Measurements from ENCODE around the gene ZBTB7C.

ZBTB7C gene

GRCh38 chr18:48036226-48036625 is 373.0 kb downstream of the ZBTB7C start:
- Histone ChIP-seq H3K9me2 (replicated peaks; ENCODE audit: low read depth, low read length) (no peaks in the 10 kb centered on the region), H3K4me2 (ENCODE audit: low read depth, low read length, poor library complexity, severe bottlenecking) (no peak overlapping the region), H4K20me1 (ENCODE audit: insufficient read depth, low read length, poor library complexity, severe bottlenecking) (no peaks in the 10 kb centered on the region), H3K4me3 (ENCODE audit: low read length, poor library complexity, severe bottlenecking) (no peak overlapping the region), H3K4me1 (ENCODE audit: insufficient read depth, low read length, poor library complexity, severe bottlenecking) (no peaks in the 10 kb centered on the region), H3K36me3 (ENCODE audit: insufficient read depth, low read length) (no peaks in the 10 kb centered on the region), H3K9ac (ENCODE audit: low read depth, low read length, poor library complexity, severe bottlenecking) (no peak overlapping the region), H3K27me3 (ENCODE audit: insufficient read depth, low read length, poor library complexity, severe bottlenecking) (no peaks in the 10 kb centered on the region), H3K9me3 (ENCODE audit: insufficient read depth, low read depth, low read length) (no peaks in the 10 kb centered on the region), H3F3A (ENCODE audit: low read depth) (no peaks in the 10 kb centered on the region), H3K79me2 (ENCODE audit: insufficient read depth, low read length) (no peaks in the 10 kb centered on the region), H2AFZ (ENCODE audit: low read length) (no peak overlapping the region)
- no peak for TF ChIP-seq EZH2phosphoT487 (IDR thresholded peaks at IDR 0.05; ENCODE audit: borderline replicate concordance)
- TF ChIP-seq, protein P1, sequence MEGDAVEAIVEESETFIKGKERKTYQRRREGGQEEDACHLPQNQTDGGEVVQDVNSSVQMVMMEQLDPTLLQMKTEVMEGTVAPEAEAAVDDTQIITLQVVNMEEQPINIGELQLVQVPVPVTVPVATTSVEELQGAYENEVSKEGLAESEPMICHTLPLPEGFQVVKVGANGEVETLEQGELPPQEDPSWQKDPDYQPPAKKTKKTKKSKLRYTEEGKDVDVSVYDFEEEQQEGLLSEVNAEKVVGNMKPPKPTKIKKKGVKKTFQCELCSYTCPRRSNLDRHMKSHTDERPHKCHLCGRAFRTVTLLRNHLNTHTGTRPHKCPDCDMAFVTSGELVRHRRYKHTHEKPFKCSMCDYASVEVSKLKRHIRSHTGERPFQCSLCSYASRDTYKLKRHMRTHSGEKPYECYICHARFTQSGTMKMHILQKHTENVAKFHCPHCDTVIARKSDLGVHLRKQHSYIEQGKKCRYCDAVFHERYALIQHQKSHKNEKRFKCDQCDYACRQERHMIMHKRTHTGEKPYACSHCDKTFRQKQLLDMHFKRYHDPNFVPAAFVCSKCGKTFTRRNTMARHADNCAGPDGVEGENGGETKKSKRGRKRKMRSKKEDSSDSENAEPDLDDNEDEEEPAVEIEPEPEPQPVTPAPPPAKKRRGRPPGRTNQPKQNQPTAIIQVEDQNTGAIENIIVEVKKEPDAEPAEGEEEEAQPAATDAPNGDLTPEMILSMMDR (conservative IDR thresholded peaks at IDR 0.05; ENCODE audit: low read length) = no peak

GRCh38 chr18:48035556-48035860 is 373.7 kb downstream of the ZBTB7C start:
- Histone ChIP-seq H3K9ac (ENCODE audit: low read depth, low read length, poor library complexity, severe bottlenecking) (no peak overlapping the region), H3K4me2 (ENCODE audit: low read depth, low read length, poor library complexity, severe bottlenecking) (no peak overlapping the region), H3K36me3 (ENCODE audit: insufficient read depth, low read length) (no peaks in the 10 kb centered on the region), H3K9me2 (replicated peaks; ENCODE audit: low read depth, low read length) (no peaks in the 10 kb centered on the region), H2AFZ (ENCODE audit: low read length) (no peak overlapping the region), H3F3A (ENCODE audit: low read depth) (no peaks in the 10 kb centered on the region), H3K4me1 (ENCODE audit: insufficient read depth, low read length, poor library complexity, severe bottlenecking) (no peaks in the 10 kb centered on the region), H3K79me2 (ENCODE audit: insufficient read depth, low read length) (no peaks in the 10 kb centered on the region), H3K27me3 (ENCODE audit: insufficient read depth, low read length, poor library complexity, severe bottlenecking) (no peaks in the 10 kb centered on the region), H4K20me1 (ENCODE audit: insufficient read depth, low read length, poor library complexity, severe bottlenecking) (no peaks in the 10 kb centered on the region), H3K9me3 (ENCODE audit: insufficient read depth, low read depth, low read length) (no peaks in the 10 kb centered on the region), H3K4me3 (ENCODE audit: low read length, poor library complexity, severe bottlenecking) (no peak overlapping the region)
- TF ChIP-seq, protein P1 (conservative IDR thresholded peaks at IDR 0.05; ENCODE audit: low read length) = no peak
- no peak for TF ChIP-seq EZH2phosphoT487 (IDR thresholded peaks at IDR 0.05; ENCODE audit: borderline replicate concordance)

DNA sequence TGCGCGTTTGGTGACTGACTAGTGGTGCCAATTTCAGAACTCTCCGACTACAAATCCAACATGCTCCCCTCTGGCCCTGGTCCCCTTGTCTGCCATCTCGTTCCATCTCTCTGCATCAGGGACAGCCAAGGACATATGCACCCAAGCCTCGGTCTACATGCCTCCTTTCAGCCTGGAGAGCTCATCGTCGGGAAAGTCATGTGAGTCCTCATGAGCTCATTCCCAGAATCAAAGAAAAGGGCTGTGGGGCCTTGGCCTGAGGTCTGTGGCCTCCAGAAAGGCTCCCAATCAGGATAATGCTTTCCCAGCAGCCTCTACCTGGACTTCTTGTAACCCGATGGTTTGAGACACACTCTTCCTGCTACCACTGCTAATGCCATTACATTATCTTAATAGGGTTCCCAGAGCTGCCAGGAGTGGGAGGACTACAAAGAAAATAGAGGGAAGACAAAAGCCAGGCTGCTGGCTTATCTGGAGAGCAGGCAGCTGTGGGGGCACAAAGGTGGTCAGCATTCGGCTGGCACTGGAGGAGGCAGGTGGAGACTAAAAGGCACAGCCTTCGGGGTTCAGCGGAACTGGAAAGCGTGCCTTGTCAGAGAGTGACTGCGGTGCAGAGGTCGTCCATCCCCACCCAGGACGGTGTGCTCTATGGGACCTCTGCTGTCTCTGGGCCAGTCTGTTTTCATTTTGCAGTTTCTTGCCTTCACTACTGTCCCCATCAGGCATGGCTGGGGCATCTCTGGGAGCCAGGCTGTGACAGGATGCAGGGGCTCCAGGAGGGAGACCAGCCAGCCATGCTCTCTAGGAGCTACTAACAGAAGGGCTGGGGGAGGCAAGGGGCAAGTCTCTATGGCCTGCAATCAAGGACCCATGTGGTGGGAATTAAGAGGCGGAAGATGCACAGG is 374.3 kb downstream of the ZBTB7C start:
- no peaks in the 10 kb centered on the region for H3K4me1 ChIP-seq (ENCODE audit: insufficient read depth, low read length, poor library complexity, severe bottlenecking)
- H3K9me3 ChIP-seq (ENCODE audit: insufficient read depth, low read depth, low read length) = no peaks in the 10 kb centered on the region
- no peak overlapping the region for H3K4me2 ChIP-seq (ENCODE audit: low read depth, low read length, poor library complexity, severe bottlenecking)
- no peak overlapping the region for H3K9ac ChIP-seq (ENCODE audit: low read depth, low read length, poor library complexity, severe bottlenecking)
- H3K27me3 ChIP-seq (ENCODE audit: insufficient read depth, low read length, poor library complexity, severe bottlenecking) = no peaks in the 10 kb centered on the region
- H3F3A ChIP-seq (ENCODE audit: low read depth) = no peaks in the 10 kb centered on the region
- H3K36me3 ChIP-seq (ENCODE audit: insufficient read depth, low read length) = no peaks in the 10 kb centered on the region
- no peak overlapping the region for H3K4me3 ChIP-seq (ENCODE audit: low read length, poor library complexity, severe bottlenecking)
- H3K9me2 ChIP-seq (replicated peaks; ENCODE audit: low read depth, low read length) = no peaks in the 10 kb centered on the region
- TF ChIP-seq EZH2phosphoT487 (IDR thresholded peaks at IDR 0.05; ENCODE audit: borderline replicate concordance) = no peak
- TF ChIP-seq, protein P1 (conservative IDR thresholded peaks at IDR 0.05; ENCODE audit: low read length) = no peak
- no peaks in the 10 kb centered on the region for H3K79me2 ChIP-seq (ENCODE audit: insufficient read depth, low read length)
- H2AFZ ChIP-seq (ENCODE audit: low read length) = no peak overlapping the region
- H4K20me1 ChIP-seq (ENCODE audit: insufficient read depth, low read length, poor library complexity, severe bottlenecking) = no peaks in the 10 kb centered on the region

Measured in Loucy (cell line).